WTC11 (cell line): ENCODE measurements around the gene UGT2B7. TPM values are rescaled to one million over a fixed set of nuclear protein-coding genes. Genes with fewer than 3 reads are reported as not detected.

Experiments used
- ATAC-seq: fragments of 200-7000 bp; cut with Tn5 transposase; 2 replicates; pipeline ENCODE4 v1.10.0; 2021; ENCODE audit warnings: mild to moderate bottlenecking, moderate library complexity
- CTCF ChIA-PET: fragments of 300-600 bp; sonication (Branson Sonifier 250); formaldehyde crosslinking; loops from one replicate; lab custom pipeline; 2021; ENCODE audit warnings: antibody characterized with exemption; lab: Charles Lee
- POLR2A ChIA-PET: fragments of 350-600 bp; sonication (Branson Sonifier 250); formaldehyde crosslinking; loops from one replicate; lab custom pipeline; 2021; ENCODE audit warnings: antibody characterized with exemption; lab: Charles Lee
- DNase-seq: peaks from one replicate; pipeline ENCODE4 v3.0.0; 2021; ENCODE audit warnings: low spot score
- H3K27ac Mint-ChIP-seq: 2 replicates; pipeline ENCODE4 v1.8.0; 2021; ENCODE audit warnings: mixed read lengths
- H3K27me3 Mint-ChIP-seq: 2 replicates; pipeline ENCODE4 v1.8.0; 2021; ENCODE audit warnings: low read depth, mild to moderate bottlenecking, moderate library complexity, mixed read lengths
- H3K36me3 Mint-ChIP-seq: 2 replicates; pipeline ENCODE4 v1.8.0; 2021; ENCODE audit warnings: mixed read lengths
- H3K4me1 Mint-ChIP-seq: 2 replicates; pipeline ENCODE4 v1.8.0; 2022; ENCODE audit warnings: mixed read lengths
- H3K4me3 Mint-ChIP-seq: 2 replicates; pipeline ENCODE4 v1.8.0; 2021; ENCODE audit warnings: mild to moderate bottlenecking, moderate library complexity, mixed read lengths
- H3K9me3 Mint-ChIP-seq: 2 replicates; pipeline ENCODE4 v1.8.0; 2021; ENCODE audit warnings: mixed read lengths
- CBFB ChIP-seq: sonication (generic); formaldehyde crosslinking; IDR thresholded peaks from 2 replicates; pipeline ENCODE4 v1.8.1; 2022; ENCODE audit warnings: mild to moderate bottlenecking, low read depth, missing genetic modification reagents
- GRHL2 ChIP-seq: fragments of 250-450 bp; sonication (Bioruptor Pico); IDR thresholded peaks from 2 replicates; pipeline ENCODE4 v1.8.0; 2022; ENCODE audit warnings: mild to moderate bottlenecking, moderate library complexity; ENCODE audit not compliant: insufficient replicate concordance, severe bottlenecking
- SMAD3 ChIP-seq: sonication (generic); formaldehyde crosslinking; IDR thresholded peaks from 2 replicates; pipeline ENCODE4 v1.8.0; 2022; ENCODE audit warnings: missing genetic modification reagents, mild to moderate bottlenecking, borderline replicate concordance
- TCF7 ChIP-seq: sonication (generic); formaldehyde crosslinking; IDR thresholded peaks from 2 replicates; pipeline ENCODE4 v1.8.0; 2022; ENCODE audit warnings: mild to moderate bottlenecking, low read depth, missing genetic modification reagents, moderate library complexity
- TP53 ChIP-seq: sonication (generic); formaldehyde crosslinking; IDR thresholded peaks from 2 replicates; pipeline ENCODE4 v1.8.1; 2023; ENCODE audit warnings: mild to moderate bottlenecking, missing genetic modification reagents
- ZNF232 ChIP-seq: sonication (generic); formaldehyde crosslinking; IDR thresholded peaks from 2 replicates; pipeline ENCODE4 v1.8.0; 2022; ENCODE audit warnings: mild to moderate bottlenecking, missing genetic modification reagents
- ZNF416 ChIP-seq: fragments of 250-450 bp; sonication (Bioruptor Pico); IDR thresholded peaks from 2 replicates; pipeline ENCODE4 v1.9.0; 2021; ENCODE audit warnings: mild to moderate bottlenecking, inconsistent platforms
- total RNA-seq: library from RNA; stranded (reverse); gene quantifications from 3 replicates; pipeline ENCODE4 v1.2.3, GENCODE V29; 2021
- TF ChIP-seq, protein P1 (sequence below): sonication (generic); formaldehyde crosslinking; IDR thresholded peaks from 2 replicates; pipeline ENCODE4 v1.8.0; 2022; ENCODE audit warnings: mild to moderate bottlenecking, missing genetic modification reagents
- TF ChIP-seq, protein P2 (sequence below): sonication (generic); formaldehyde crosslinking; conservative IDR thresholded peaks from 2 replicates; pipeline ENCODE4 v1.8.1; 2023; ENCODE audit warnings: mild to moderate bottlenecking, low read depth, missing genetic modification reagents, moderate library complexity
- TF ChIP-seq, protein P3 (sequence below): sonication (generic); formaldehyde crosslinking; IDR thresholded peaks from 2 replicates; pipeline ENCODE4 v1.8.1; 2023; ENCODE audit warnings: mild to moderate bottlenecking, moderate library complexity, missing genetic modification reagents
- TF ChIP-seq, protein P4 (sequence below): sonication (generic); formaldehyde crosslinking; IDR thresholded peaks from 2 replicates; pipeline ENCODE4 v1.8.1; 2022; ENCODE audit warnings: low read depth, mild to moderate bottlenecking, moderate library complexity, missing genetic modification reagents, borderline replicate concordance
- TF ChIP-seq, protein P5 (sequence below): sonication (generic); formaldehyde crosslinking; IDR thresholded peaks from 2 replicates; pipeline ENCODE4 v1.8.0; 2023; ENCODE audit warnings: mild to moderate bottlenecking, missing genetic modification reagents
- TF ChIP-seq, protein P6 (sequence below): sonication (generic); formaldehyde crosslinking; IDR thresholded peaks from 2 replicates; pipeline ENCODE4 v1.8.0; 2023; ENCODE audit warnings: missing genetic modification reagents
- TF ChIP-seq, protein P7 (sequence below): fragments of 200-600 bp; IDR thresholded peaks from 2 replicates; pipeline ENCODE4 v1.8.0; 2022; ENCODE audit warnings: antibody characterized with exemption
- TF ChIP-seq, protein P8 (sequence below): sonication (generic); formaldehyde crosslinking; IDR thresholded peaks from 2 replicates; pipeline ENCODE4 v1.8.1; 2023; ENCODE audit warnings: mild to moderate bottlenecking, missing genetic modification reagents
- TF ChIP-seq, protein P9 (sequence below): fragments of 250-450 bp; sonication (Bioruptor Pico); conservative IDR thresholded peaks from 2 replicates; pipeline ENCODE4 v1.9.0; 2021; ENCODE audit warnings: mild to moderate bottlenecking

Gene UGT2B7
- total RNA-seq, 1 experiment from 2014 or later, result not detected

DNA sequence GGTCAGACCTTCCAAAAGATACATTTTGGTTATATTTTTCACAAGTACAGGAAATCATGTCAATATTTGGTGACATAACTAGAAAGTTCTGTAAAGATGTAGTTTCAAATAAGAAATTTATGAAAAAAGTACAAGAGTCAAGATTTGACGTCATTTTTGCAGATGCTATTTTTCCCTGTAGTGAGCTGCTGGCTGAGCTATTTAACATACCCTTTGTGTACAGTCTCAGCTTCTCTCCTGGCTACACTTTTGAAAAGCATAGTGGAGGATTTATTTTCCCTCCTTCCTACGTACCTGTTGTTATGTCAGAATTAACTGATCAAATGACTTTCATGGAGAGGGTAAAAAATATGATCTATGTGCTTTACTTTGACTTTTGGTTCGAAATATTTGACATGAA lies 536 bp downstream of the UGT2B7 start (continued):
- TF ChIP-seq, protein P1, sequence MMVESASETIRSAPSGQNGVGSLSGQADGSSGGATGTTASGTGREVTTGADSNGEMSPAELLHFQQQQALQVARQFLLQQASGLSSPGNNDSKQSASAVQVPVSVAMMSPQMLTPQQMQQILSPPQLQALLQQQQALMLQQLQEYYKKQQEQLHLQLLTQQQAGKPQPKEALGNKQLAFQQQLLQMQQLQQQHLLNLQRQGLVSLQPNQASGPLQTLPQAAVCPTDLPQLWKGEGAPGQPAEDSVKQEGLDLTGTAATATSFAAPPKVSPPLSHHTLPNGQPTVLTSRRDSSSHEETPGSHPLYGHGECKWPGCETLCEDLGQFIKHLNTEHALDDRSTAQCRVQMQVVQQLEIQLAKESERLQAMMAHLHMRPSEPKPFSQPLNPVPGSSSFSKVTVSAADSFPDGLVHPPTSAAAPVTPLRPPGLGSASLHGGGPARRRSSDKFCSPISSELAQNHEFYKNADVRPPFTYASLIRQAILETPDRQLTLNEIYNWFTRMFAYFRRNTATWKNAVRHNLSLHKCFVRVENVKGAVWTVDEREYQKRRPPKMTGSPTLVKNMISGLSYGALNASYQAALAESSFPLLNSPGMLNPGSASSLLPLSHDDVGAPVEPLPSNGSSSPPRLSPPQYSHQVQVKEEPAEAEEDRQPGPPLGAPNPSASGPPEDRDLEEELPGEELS, result no peak
- TF ChIP-seq, protein P2, sequence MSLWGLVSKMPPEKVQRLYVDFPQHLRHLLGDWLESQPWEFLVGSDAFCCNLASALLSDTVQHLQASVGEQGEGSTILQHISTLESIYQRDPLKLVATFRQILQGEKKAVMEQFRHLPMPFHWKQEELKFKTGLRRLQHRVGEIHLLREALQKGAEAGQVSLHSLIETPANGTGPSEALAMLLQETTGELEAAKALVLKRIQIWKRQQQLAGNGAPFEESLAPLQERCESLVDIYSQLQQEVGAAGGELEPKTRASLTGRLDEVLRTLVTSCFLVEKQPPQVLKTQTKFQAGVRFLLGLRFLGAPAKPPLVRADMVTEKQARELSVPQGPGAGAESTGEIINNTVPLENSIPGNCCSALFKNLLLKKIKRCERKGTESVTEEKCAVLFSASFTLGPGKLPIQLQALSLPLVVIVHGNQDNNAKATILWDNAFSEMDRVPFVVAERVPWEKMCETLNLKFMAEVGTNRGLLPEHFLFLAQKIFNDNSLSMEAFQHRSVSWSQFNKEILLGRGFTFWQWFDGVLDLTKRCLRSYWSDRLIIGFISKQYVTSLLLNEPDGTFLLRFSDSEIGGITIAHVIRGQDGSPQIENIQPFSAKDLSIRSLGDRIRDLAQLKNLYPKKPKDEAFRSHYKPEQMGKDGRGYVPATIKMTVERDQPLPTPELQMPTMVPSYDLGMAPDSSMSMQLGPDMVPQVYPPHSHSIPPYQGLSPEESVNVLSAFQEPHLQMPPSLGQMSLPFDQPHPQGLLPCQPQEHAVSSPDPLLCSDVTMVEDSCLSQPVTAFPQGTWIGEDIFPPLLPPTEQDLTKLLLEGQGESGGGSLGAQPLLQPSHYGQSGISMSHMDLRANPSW (CRISPR knock-in tag), result no peak
- TF ChIP-seq TCF7 (CRISPR knock-in tag) (no peak), ZNF416 (no peak), SMAD3 (no peak)
- TF ChIP-seq, protein P3, sequence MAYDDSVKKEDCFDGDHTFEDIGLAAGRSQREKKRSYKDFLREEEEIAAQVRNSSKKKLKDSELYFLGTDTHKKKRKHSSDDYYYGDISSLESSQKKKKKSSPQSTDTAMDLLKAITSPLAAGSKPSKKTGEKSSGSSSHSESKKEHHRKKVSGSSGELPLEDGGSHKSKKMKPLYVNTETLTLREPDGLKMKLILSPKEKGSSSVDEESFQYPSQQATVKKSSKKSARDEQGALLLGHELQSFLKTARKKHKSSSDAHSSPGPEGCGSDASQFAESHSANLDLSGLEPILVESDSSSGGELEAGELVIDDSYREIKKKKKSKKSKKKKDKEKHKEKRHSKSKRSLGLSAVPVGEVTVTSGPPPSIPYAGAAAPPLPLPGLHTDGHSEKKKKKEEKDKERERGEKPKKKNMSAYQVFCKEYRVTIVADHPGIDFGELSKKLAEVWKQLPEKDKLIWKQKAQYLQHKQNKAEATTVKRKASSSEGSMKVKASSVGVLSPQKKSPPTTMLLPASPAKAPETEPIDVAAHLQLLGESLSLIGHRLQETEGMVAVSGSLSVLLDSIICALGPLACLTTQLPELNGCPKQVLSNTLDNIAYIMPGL (CRISPR knock-in tag), result no peak

DNA sequence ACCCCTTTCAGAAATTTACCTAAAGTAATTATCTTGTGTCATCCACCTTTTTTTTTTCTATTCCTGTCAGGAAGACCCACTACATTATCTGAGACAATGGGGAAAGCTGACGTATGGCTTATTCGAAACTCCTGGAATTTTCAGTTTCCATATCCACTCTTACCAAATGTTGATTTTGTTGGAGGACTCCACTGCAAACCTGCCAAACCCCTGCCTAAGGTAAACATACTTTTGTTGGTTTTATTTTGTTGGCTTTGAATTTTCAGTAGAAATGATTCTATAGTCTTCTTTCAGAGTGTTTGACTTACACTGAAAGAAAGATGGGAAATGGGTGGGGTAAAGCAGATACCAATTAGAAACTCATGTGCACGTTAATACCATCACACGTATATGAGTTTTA lies 2.2 kb downstream of the UGT2B7 start:
- peaks cover 3% of the 10 kb centered on the region; the same call in 1 of the 2 replicates for H3K9me3 Mint-ChIP-seq
- ATAC-seq (no peak), DNase-seq (no peak)
- H3K36me3 Mint-ChIP-seq, result no peaks in the 10 kb centered on the region
- H3K4me3 Mint-ChIP-seq, result no peak overlapping the region
- no peak overlapping the region for H3K27ac Mint-ChIP-seq
- H3K4me1 Mint-ChIP-seq, result peaks cover 13% of the 10 kb centered on the region
- no peaks in the 10 kb centered on the region for H3K27me3 Mint-ChIP-seq
- TF ChIP-seq, protein P4, sequence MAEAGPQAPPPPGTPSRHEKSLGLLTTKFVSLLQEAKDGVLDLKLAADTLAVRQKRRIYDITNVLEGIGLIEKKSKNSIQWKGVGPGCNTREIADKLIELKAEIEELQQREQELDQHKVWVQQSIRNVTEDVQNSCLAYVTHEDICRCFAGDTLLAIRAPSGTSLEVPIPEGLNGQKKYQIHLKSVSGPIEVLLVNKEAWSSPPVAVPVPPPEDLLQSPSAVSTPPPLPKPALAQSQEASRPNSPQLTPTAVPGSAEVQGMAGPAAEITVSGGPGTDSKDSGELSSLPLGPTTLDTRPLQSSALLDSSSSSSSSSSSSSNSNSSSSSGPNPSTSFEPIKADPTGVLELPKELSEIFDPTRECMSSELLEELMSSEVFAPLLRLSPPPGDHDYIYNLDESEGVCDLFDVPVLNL (CRISPR knock-in tag), result no peak
- TF ChIP-seq, protein P5, sequence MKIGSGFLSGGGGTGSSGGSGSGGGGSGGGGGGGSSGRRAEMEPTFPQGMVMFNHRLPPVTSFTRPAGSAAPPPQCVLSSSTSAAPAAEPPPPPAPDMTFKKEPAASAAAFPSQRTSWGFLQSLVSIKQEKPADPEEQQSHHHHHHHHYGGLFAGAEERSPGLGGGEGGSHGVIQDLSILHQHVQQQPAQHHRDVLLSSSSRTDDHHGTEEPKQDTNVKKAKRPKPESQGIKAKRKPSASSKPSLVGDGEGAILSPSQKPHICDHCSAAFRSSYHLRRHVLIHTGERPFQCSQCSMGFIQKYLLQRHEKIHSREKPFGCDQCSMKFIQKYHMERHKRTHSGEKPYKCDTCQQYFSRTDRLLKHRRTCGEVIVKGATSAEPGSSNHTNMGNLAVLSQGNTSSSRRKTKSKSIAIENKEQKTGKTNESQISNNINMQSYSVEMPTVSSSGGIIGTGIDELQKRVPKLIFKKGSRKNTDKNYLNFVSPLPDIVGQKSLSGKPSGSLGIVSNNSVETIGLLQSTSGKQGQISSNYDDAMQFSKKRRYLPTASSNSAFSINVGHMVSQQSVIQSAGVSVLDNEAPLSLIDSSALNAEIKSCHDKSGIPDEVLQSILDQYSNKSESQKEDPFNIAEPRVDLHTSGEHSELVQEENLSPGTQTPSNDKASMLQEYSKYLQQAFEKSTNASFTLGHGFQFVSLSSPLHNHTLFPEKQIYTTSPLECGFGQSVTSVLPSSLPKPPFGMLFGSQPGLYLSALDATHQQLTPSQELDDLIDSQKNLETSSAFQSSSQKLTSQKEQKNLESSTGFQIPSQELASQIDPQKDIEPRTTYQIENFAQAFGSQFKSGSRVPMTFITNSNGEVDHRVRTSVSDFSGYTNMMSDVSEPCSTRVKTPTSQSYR (CRISPR knock-in tag), result no peak
- TF ChIP-seq, protein P6, sequence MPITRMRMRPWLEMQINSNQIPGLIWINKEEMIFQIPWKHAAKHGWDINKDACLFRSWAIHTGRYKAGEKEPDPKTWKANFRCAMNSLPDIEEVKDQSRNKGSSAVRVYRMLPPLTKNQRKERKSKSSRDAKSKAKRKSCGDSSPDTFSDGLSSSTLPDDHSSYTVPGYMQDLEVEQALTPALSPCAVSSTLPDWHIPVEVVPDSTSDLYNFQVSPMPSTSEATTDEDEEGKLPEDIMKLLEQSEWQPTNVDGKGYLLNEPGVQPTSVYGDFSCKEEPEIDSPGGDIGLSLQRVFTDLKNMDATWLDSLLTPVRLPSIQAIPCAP (CRISPR knock-in tag), result no peak
- no peak for TF ChIP-seq SMAD3
- TF ChIP-seq, protein P7, sequence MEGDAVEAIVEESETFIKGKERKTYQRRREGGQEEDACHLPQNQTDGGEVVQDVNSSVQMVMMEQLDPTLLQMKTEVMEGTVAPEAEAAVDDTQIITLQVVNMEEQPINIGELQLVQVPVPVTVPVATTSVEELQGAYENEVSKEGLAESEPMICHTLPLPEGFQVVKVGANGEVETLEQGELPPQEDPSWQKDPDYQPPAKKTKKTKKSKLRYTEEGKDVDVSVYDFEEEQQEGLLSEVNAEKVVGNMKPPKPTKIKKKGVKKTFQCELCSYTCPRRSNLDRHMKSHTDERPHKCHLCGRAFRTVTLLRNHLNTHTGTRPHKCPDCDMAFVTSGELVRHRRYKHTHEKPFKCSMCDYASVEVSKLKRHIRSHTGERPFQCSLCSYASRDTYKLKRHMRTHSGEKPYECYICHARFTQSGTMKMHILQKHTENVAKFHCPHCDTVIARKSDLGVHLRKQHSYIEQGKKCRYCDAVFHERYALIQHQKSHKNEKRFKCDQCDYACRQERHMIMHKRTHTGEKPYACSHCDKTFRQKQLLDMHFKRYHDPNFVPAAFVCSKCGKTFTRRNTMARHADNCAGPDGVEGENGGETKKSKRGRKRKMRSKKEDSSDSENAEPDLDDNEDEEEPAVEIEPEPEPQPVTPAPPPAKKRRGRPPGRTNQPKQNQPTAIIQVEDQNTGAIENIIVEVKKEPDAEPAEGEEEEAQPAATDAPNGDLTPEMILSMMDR, result no peak
- no peak for TF ChIP-seq TP53 (CRISPR knock-in tag)
- TF ChIP-seq GRHL2 (CRISPR knock-in tag), result no peak
- TF ChIP-seq, protein P8, sequence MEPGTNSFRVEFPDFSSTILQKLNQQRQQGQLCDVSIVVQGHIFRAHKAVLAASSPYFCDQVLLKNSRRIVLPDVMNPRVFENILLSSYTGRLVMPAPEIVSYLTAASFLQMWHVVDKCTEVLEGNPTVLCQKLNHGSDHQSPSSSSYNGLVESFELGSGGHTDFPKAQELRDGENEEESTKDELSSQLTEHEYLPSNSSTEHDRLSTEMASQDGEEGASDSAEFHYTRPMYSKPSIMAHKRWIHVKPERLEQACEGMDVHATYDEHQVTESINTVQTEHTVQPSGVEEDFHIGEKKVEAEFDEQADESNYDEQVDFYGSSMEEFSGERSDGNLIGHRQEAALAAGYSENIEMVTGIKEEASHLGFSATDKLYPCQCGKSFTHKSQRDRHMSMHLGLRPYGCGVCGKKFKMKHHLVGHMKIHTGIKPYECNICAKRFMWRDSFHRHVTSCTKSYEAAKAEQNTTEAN, result no peak
- TF ChIP-seq, protein P9, sequence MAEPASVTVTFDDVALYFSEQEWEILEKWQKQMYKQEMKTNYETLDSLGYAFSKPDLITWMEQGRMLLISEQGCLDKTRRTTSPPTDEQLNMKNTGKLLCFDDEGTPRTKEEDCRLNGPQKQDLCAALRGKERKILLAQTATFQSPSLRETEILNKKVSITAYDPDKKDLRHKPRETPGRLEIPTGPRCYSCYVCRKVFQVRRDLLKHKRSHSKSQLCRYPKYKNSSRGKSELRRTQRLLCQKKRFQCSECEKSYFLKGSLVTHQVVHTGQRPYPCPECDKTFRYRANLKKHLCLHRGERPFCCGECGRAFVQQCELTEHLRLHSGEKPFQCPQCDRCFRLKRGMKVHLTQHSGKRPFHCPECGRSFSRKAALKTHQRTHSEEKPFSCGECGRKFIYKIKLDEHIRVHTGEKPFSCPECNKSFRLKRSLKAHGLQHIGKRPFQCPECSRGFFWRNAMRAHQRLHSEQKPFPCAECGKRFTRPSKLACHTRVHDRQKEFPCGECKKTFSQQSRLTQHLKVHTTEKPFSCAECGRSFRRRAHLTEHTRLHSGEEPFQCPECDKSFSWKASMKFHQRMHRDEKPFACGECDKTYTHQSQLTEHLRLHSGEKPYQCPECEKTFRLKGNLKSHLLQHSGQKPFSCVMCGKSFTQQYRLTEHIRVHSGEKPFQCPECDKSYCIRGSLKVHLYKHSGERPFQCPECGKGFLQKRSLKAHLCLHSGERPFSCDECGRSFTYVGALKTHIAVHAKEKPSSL, result no peak
- TF ChIP-seq ZNF232 (CRISPR knock-in tag), result no peak
- no peak for TF ChIP-seq CBFB (CRISPR knock-in tag)
- CTCF ChIA-PET, result no interaction called here
- POLR2A ChIA-PET, result interaction anchor here (0.7 kb wide), 1 partner anchor 23 kb away, joined by 7 read pairs; no protein-coding TSS in a partner anchor
